Neural cell (in vitro differentiated cells): ENCODE data around the gene ILDR2.

Source experiments
- CTCF ChIP-seq: fragments of 450-650 bp; IDR thresholded peaks from 2 replicates; pipeline ENCODE4 v1.5.1; 2014; ENCODE audit warnings: antibody characterized with exemption, mild to moderate bottlenecking, moderate library complexity; ENCODE audit not compliant: poor library complexity, severe bottlenecking
- EP300 ChIP-seq: fragments of 450-650 bp; conservative IDR thresholded peaks from 2 replicates; pipeline ENCODE4 v1.6.1; 2014; ENCODE audit warnings: antibody characterized with exemption, mild to moderate bottlenecking, moderate library complexity; ENCODE audit not compliant: poor library complexity, severe bottlenecking
- EZH2 ChIP-seq: fragments of 200-600, 300-800 bp; shearing (Covaris generic), sonication (generic); IDR thresholded peaks from 2 replicates; pipeline ENCODE4 v1.6.1; 2014; ENCODE audit warnings: antibody characterized with exemption, low read length, borderline replicate concordance, mild to moderate bottlenecking; ENCODE audit not compliant: insufficient read depth, poor library complexity, severe bottlenecking
- RAD21 ChIP-seq: fragments of 450-650 bp; conservative IDR thresholded peaks from 2 replicates; pipeline ENCODE4 v1.6.1; 2014; ENCODE audit warnings: antibody characterized with exemption, mild to moderate bottlenecking, moderate library complexity
- TAF1 ChIP-seq: IDR thresholded peaks from 2 replicates; pipeline ENCODE4 v1.6.1; 2012; ENCODE audit warnings: low read depth

DNA sequence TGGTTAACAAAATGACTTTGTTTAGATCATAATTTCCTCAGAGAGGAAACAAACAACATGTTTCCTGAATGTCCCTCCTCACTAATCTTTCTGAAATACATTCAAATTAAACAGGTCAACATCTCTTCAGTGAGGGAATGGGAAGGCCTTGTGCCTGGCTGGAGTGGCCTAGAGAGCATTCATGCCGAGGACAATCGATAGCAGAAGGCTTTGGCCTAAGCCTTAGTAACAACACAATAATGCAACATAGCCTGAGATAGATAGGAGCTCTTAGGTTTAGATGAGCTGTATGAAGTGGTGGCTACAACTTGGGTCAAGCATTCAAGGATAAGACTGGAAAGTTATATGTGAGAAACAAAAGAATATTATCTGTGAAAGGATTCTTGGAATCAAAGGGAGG is 37.4 kb downstream of the ILDR2 start:
- TF ChIP-seq RAD21 (no peak), CTCF (no peak), TAF1 (no peak), EP300 (no peak), EZH2 (no peak)
